Endothelial cell of umbilical vein (primary cell): Measurements from ENCODE around the gene AMY2B. TPM values are rescaled to one million over a fixed set of nuclear protein-coding genes. Genes with fewer than 3 reads are reported as not detected.

Experiments used
- BruUV-seq: library from RNA; stranded (reverse); fragments of 400-500 nt; replicated peaks from 2 replicates; lab custom pipeline; 2021; lab: Mats Ljungman, UMichigan
- CTCF ChIA-PET: fragments of 300-600, 350-600 bp; sonication (Branson Sonifier 250); formaldehyde crosslinking; loops from one replicate; lab custom pipeline; 2021; ENCODE audit warnings: antibody characterized with exemption, inconsistent platforms; lab: Charles Lee
- POLR2A ChIA-PET: fragments of 300-600, 350-600 bp; sonication (Branson Sonifier 250); formaldehyde crosslinking; loops from one replicate; lab custom pipeline; 2021; ENCODE audit warnings: antibody characterized with exemption, inconsistent platforms; lab: Charles Lee
- DNase-seq: peaks from one replicate; pipeline ENCODE4 v3.0.0-alpha.2; 2011; ENCODE audit warnings: low read depth, low spot score
- FAIRE-seq: peaks from 2 replicates; lab custom pipeline; 2011; peaks lifted over from hg19 to GRCh38; lab: Jason Lieb, UNC
- H2AFZ ChIP-seq: 2 replicates; pipeline ENCODE4 v1.6.0; 2012; ENCODE audit warnings: low read depth, low read length, control low read depth, inconsistent platforms
- H3K27ac ChIP-seq: 2 replicates; pipeline ENCODE4 v1.5.1; 2011; ENCODE audit warnings: low read depth, mild to moderate bottlenecking, control low read depth, low read length, moderate library complexity; ENCODE audit not compliant: insufficient read depth
- H3K27me3 ChIP-seq, 2 experiments: 2 replicates each; pipeline versions ENCODE4 v1.6.0 to v1.6.1; 2011; ENCODE audit warnings: low read length in 2 of 2, mixed read lengths in 1 of 2; ENCODE audit not compliant: control insufficient read depth in 2 of 2, insufficient read depth in 2 of 2
- H3K36me3 ChIP-seq, 2 experiments: 2 replicates in 1 of 2; 3 replicates in 1 of 2; pipeline ENCODE4 v1.5.1; 2011; ENCODE audit warnings: low read length in 2 of 2, mild to moderate bottlenecking in 1 of 2, moderate library complexity in 1 of 2; ENCODE audit not compliant: control insufficient read depth in 2 of 2, insufficient read depth in 2 of 2; ENCODE audit errors: extremely low read depth in 1 of 2
- H3K4me1 ChIP-seq: 3 replicates; pipeline ENCODE4 v1.5.1; 2011; ENCODE audit warnings: mild to moderate bottlenecking, low read length; ENCODE audit not compliant: control insufficient read depth, insufficient read depth; ENCODE audit errors: extremely low read depth
- H3K4me2 ChIP-seq: 2 replicates; pipeline ENCODE4 v1.6.1; 2011; ENCODE audit warnings: low read length, control low read depth, mixed read lengths; ENCODE audit not compliant: insufficient read depth
- H3K4me3 ChIP-seq, 3 experiments: fragments of 200-600 bp in 1 of 3; sonication (generic), shearing (Covaris generic) in 1 of 3; replicated peaks in 1 of 3; 2 replicates each; pipeline ENCODE4 v1.5.1; 2011 to 2016; ENCODE audit warnings: control low read depth in 3 of 3, low read length in 3 of 3, mild to moderate bottlenecking in 2 of 3, inconsistent platforms in 1 of 3, low read depth in 1 of 3, moderate library complexity in 1 of 3; ENCODE audit not compliant: insufficient read depth in 1 of 3
- H3K79me2 ChIP-seq: 2 replicates; pipeline ENCODE4 v1.6.0; 2012; ENCODE audit warnings: low read length, inconsistent platforms; ENCODE audit not compliant: control insufficient read depth, insufficient read depth
- H3K9ac ChIP-seq: replicated peaks from 2 replicates; pipeline ENCODE3; 2011; ENCODE audit warnings: low read length, control low read depth; ENCODE audit not compliant: insufficient read depth; ENCODE audit errors: extremely low read depth
- H3K9me1 ChIP-seq: replicated peaks from 3 replicates; pipeline ENCODE4 v1.6.0; 2011; ENCODE audit warnings: mild to moderate bottlenecking, low read length; ENCODE audit not compliant: control insufficient read depth, insufficient read depth; ENCODE audit errors: extremely low read depth
- H3K9me3 ChIP-seq: replicated peaks from 2 replicates; pipeline ENCODE4 v1.5.1; 2012; ENCODE audit warnings: low read length, inconsistent platforms; ENCODE audit not compliant: control insufficient read depth, insufficient read depth
- H4K20me1 ChIP-seq: replicated peaks from 2 replicates; pipeline ENCODE3; 2011; ENCODE audit warnings: mild to moderate bottlenecking, low read length; ENCODE audit not compliant: control insufficient read depth, insufficient read depth; ENCODE audit errors: extremely low read depth
- CTCF ChIP-seq, 2 donors: IDR thresholded peaks; 1 replicate in 1 of 2; 2 replicates in 1 of 2; pipeline ENCODE4 v1.5.1; 2011; ENCODE audit warnings: low read length in 2 of 2, mild to moderate bottlenecking in 2 of 2, moderate library complexity in 2 of 2, control low read depth in 1 of 2, inconsistent platforms in 1 of 2, low read depth in 1 of 2; ENCODE audit not compliant: insufficient read depth in 1 of 2; ENCODE audit errors: extremely low read depth in 1 of 2
- EZH2 ChIP-seq: IDR thresholded peaks from 2 replicates; pipeline ENCODE4 v1.6.1; 2012; ENCODE audit warnings: borderline replicate concordance, low read depth, mild to moderate bottlenecking, moderate library complexity, low read length, inconsistent platforms; ENCODE audit not compliant: severe bottlenecking
- FOS ChIP-seq: IDR thresholded peaks from 2 replicates; pipeline ENCODE4 v1.6.1; 2011; ENCODE audit warnings: mild to moderate bottlenecking, low read length, moderate library complexity, borderline replicate concordance; ENCODE audit not compliant: insufficient read depth
- GATA2 ChIP-seq: IDR thresholded peaks from 2 replicates; pipeline ENCODE4 v1.7.0; 2011; ENCODE audit warnings: low read depth, mild to moderate bottlenecking, moderate library complexity, mixed read lengths, low read length; ENCODE audit not compliant: insufficient read length, insufficient read depth
- JUN ChIP-seq: IDR thresholded peaks from 2 replicates; pipeline ENCODE4 v1.6.1; 2011; ENCODE audit warnings: borderline replicate concordance, low read depth; ENCODE audit not compliant: insufficient read length, insufficient read depth
- MAX ChIP-seq: IDR thresholded peaks from 2 replicates; pipeline ENCODE4 v1.6.1; 2011; ENCODE audit not compliant: insufficient read depth, insufficient read length
- MYC ChIP-seq: IDR thresholded peaks from one replicate; pipeline ENCODE4 v1.6.1; 2011; ENCODE audit warnings: mild to moderate bottlenecking, low read depth, low read length
- POLR2A ChIP-seq: IDR thresholded peaks from 2 replicates; pipeline ENCODE4 v1.6.1; 2012; ENCODE audit warnings: low read depth, mild to moderate bottlenecking, control low read depth, low read length
- POLR2AphosphoS5 ChIP-seq: IDR thresholded peaks from 2 replicates; pipeline ENCODE4 v1.6.1; 2012; ENCODE audit warnings: low read depth, mild to moderate bottlenecking, control low read depth, low read length, moderate library complexity; ENCODE audit not compliant: insufficient read depth
- dilution Hi-C: fragments of 300-500 bp; cut with MboI; formaldehyde crosslinking; loops from one replicate; pipeline ENCODE4 v1.15.0; 2019; ENCODE audit warnings: low sequenced_read_pairs; ENCODE audit not compliant: extremely low pct_ligation_motif_present
- intact Hi-C: fragments of 100-400 bp; cut with micrococcal nuclease; formaldehyde crosslinking; loops from one replicate; pipeline ENCODE4 v1.10.0; 2022
- polyA plus RNA-seq, 4 experiments: library from polyadenylated mRNA; depleted of rRNA in 3 of 4; stranded (reverse) in 3 of 4; unstranded in 1 of 4; fragments of >200 nt; gene quantifications; 2 replicates each; pipeline versions ENCODE4 v1.2.1 to v1.2.3, GENCODE V29; 2011 to 2012; ENCODE audit warnings: missing spikeins in 1 of 4
- total RNA-seq: library from RNA; stranded (reverse); gene quantifications from 2 replicates; pipeline ENCODE4 v1.2.3, GENCODE V29; 2021

Gene AMY2B
- total and polyA plus RNA-seq, 2 donors (not counting 3 experiments of a cell fraction or from before 2014, with no cell fraction given), result 1.0 to 1.2 TPM

DNA sequence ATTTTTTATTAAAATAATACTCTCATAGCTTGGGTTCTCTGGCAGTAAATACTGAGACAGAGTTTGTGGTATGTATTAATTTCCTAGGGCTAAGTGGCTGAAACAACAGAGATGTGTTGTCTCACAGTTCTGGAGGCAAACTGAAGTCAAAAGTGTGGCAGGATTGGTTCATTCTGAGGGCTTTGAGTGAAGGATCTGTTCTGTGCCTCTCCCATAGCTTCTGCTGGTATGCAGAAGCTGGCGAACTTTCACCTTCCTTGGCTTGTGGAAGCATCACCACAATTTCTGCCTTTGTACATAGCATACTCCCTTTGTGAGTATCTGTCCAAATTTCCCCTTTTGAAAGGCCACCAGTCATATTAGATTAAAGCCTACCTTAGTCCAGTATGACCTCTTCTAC, 24.9 kb upstream of the AMY2B start:
- Histone ChIP-seq H3K36me3 (peaks cover 2 to 11% of the 10 kb centered on the region in 2 experiments), H3K9ac (no peak overlapping the region), H3K4me1 (no peaks in the 10 kb centered on the region), H3K79me2 (no peaks in the 10 kb centered on the region), H3K9me1 (no peaks in the 10 kb centered on the region), H3K4me3 (no peak overlapping the region), H2AFZ (no peak overlapping the region), H3K4me2 (no peak overlapping the region), H3K9me3 (no peaks in the 10 kb centered on the region), H3K27me3 (no peaks in the 10 kb centered on the region), H4K20me1 (no peaks in the 10 kb centered on the region), H3K27ac (no peak overlapping the region)
- no peak for TF ChIP-seq MYC
- TF ChIP-seq MAX, result no peak
- TF ChIP-seq POLR2A, result no peak
- TF ChIP-seq GATA2, result no peak
- TF ChIP-seq FOS, result no peak
- TF ChIP-seq EZH2, result no peak
- TF ChIP-seq POLR2AphosphoS5, result no peak
- no peak for TF ChIP-seq CTCF (IDR thresholded peaks at IDR 0.05; ENCODE audit: extremely low read depth in 1 of 2, insufficient read depth in 1 of 2, low read depth in 1 of 2, low read length in 2 of 2)
- no peak for TF ChIP-seq JUN
- dilution Hi-C loops, result no loop called here
- ChIA-PET POLR2A (no interaction called here), CTCF (no interaction called here)
- no peak for FAIRE-seq
- intact Hi-C loops, result no loop called here
- no TSS peak for BruUV-seq
- DNase-seq, result no peak
